K562 (cell line): Measurements from ENCODE around the gene CDKL1. TPM values are rescaled to one million over a fixed set of nuclear protein-coding genes. Genes with fewer than 3 reads are reported as not detected.

Experiments used
- ATAC-seq: fragments of 200-7000 bp; cut with Tn5 transposase; 3 replicates; pipeline ENCODE4 v1.9.1; 2020; ENCODE audit warnings: moderate library complexity
- BruUV-seq: library from RNA; stranded (reverse); fragments of 400-500 nt; replicated peaks from 2 replicates; lab custom pipeline; 2021; lab: Mats Ljungman, UMichigan
- CTCF ChIA-PET: fragments of 300-600 bp; formaldehyde crosslinking; extraction: SDS; loops from one replicate; lab custom pipeline; 2021; ENCODE audit warnings: low intra/inter-chr PET ratio; lab: Yijun Ruan, JAX
- POLR2A ChIA-PET: fragments of 300-600, 350-650 bp; sonication (Branson Sonifier 250); formaldehyde crosslinking; extraction: SDS; loops from one replicate; lab custom pipeline; 2021; ENCODE audit warnings: antibody characterized with exemption, inconsistent platforms; lab: Yijun Ruan, JAX
- DNase-seq, 4 experiments: peaks; one replicate each; pipeline versions ENCODE4 v3.0.0 to v3.0.0-alpha.2; 2011 to 2018; ENCODE audit warnings: low spot score in 3 of 4, mixed read lengths in 3 of 4; ENCODE audit errors: extremely low read depth in 1 of 4
- FAIRE-seq: peaks from 2 replicates; lab custom pipeline; 2011; peaks lifted over from hg19 to GRCh38; lab: Jason Lieb, UNC
- H2AFZ ChIP-seq: 2 replicates; pipeline ENCODE4 v1.6.0; 2011; ENCODE audit warnings: low read depth, low read length, control low read depth, inconsistent platforms
- H3K27ac ChIP-seq: fragments of 200-600 bp; 3 replicates; pipeline ENCODE4 v1.8.0; 2011; ENCODE audit warnings: low read depth, mild to moderate bottlenecking, control low read depth, inconsistent platforms, low read length, moderate library complexity, mixed read lengths; ENCODE audit errors: extremely low read depth
- H3K27me3 ChIP-seq, 2 experiments: fragments of 300-600 bp in 1 of 2; 2 replicates in 1 of 2; 3 replicates in 1 of 2; pipeline versions ENCODE4 v1.6.0 to v1.8.0; 2011; ENCODE audit warnings: inconsistent platforms in 2 of 2, low read length in 2 of 2, mild to moderate bottlenecking in 1 of 2, mixed read lengths in 1 of 2, moderate library complexity in 1 of 2; ENCODE audit not compliant: control insufficient read depth in 2 of 2, insufficient read depth in 2 of 2
- H3K36me3 ChIP-seq: fragments of 300-600 bp; 3 replicates; pipeline ENCODE4 v1.8.0; 2011; ENCODE audit warnings: mild to moderate bottlenecking, low read length, inconsistent platforms; ENCODE audit not compliant: control insufficient read depth, insufficient read depth
- H3K4me1 ChIP-seq, 2 experiments: fragments of 200-600 bp in 1 of 2; replicated peaks in 1 of 2; 2 replicates in 1 of 2; 3 replicates in 1 of 2; pipeline versions ENCODE4 v1.5.1 to v1.8.0; 2011; ENCODE audit warnings: inconsistent platforms in 2 of 2, low read length in 2 of 2, mild to moderate bottlenecking in 1 of 2, mixed read lengths in 1 of 2, moderate library complexity in 1 of 2; ENCODE audit not compliant: control insufficient read depth in 2 of 2, insufficient read depth in 2 of 2
- H3K4me2 ChIP-seq: 2 replicates; pipeline ENCODE4 v1.6.1; 2011; ENCODE audit warnings: low read length, control low read depth, inconsistent platforms, mixed read lengths; ENCODE audit not compliant: insufficient read depth
- H3K4me3 ChIP-seq: fragments of 200-600 bp; sonication (generic), shearing (Covaris generic); 2 replicates; pipeline ENCODE4 v1.5.1; 2016; ENCODE audit warnings: control low read depth, inconsistent platforms
- H3K79me2 ChIP-seq: fragments of 200-600 bp; 3 replicates; pipeline ENCODE4 v1.8.0; 2011; ENCODE audit warnings: low read length, inconsistent platforms; ENCODE audit not compliant: control insufficient read depth, insufficient read depth
- H3K9ac ChIP-seq, 2 experiments: 2 replicates each; pipeline versions ENCODE4 v1.6.0 to v1.6.1; 2011; ENCODE audit warnings: low read depth in 2 of 2, low read length in 2 of 2, control low read depth in 1 of 2, inconsistent platforms in 1 of 2, mild to moderate bottlenecking in 1 of 2, mixed read lengths in 1 of 2; ENCODE audit not compliant: insufficient read depth in 1 of 2
- H3K9me1 ChIP-seq: one replicate; pipeline ENCODE4 v1.6.0; 2011; ENCODE audit warnings: inconsistent platforms, mild to moderate bottlenecking, low read length, moderate library complexity; ENCODE audit not compliant: control insufficient read depth, insufficient read depth
- H3K9me3 ChIP-seq: replicated peaks from 2 replicates; pipeline ENCODE4 v1.5.1; 2011; ENCODE audit warnings: low read depth, low read length, inconsistent platforms; ENCODE audit not compliant: control insufficient read depth, insufficient read depth
- H4K20me1 ChIP-seq: replicated peaks from 2 replicates; pipeline ENCODE4 v1.6.1; 2011; ENCODE audit warnings: low read length, inconsistent platforms, mixed read lengths; ENCODE audit not compliant: control insufficient read depth, insufficient read depth
- ATF1 ChIP-seq, 2 experiments: fragments of 450-650 bp in 1 of 2; IDR thresholded peaks; 2 replicates each; pipeline ENCODE4 v1.6.1; 2016; ENCODE audit warnings: missing compliant biosample characterization in 1 of 2, missing genetic modification characterization in 1 of 2
- BHLHE40 ChIP-seq: IDR thresholded peaks from 2 replicates; pipeline ENCODE4 v1.6.1; 2011; ENCODE audit warnings: low read length, improper control_type of control experiment
- CBX5 ChIP-seq: IDR thresholded peaks from 2 replicates; pipeline ENCODE4 v1.6.1; 2014; ENCODE audit warnings: low read depth, borderline replicate concordance
- DACH1 ChIP-seq: fragments of 450-650 bp; IDR thresholded peaks from 2 replicates; pipeline ENCODE4 v1.6.1; 2018; ENCODE audit not compliant: partially characterized antibody
- DDX20 ChIP-seq: fragments of 450-650 bp; IDR thresholded peaks from 2 replicates; pipeline ENCODE4 v1.6.1; 2016; ENCODE audit warnings: missing genetic modification characterization, low read depth, mild to moderate bottlenecking, missing compliant biosample characterization, moderate library complexity
- HMGN3 ChIP-seq: IDR thresholded peaks from 2 replicates; pipeline ENCODE4 v1.6.1; 2011; ENCODE audit warnings: borderline replicate concordance, low read depth, mild to moderate bottlenecking, mixed read lengths, low read length; ENCODE audit not compliant: insufficient read length; ENCODE audit errors: extremely low read depth
- KLF13 ChIP-seq: fragments of 450-650 bp; IDR thresholded peaks from 2 replicates; pipeline ENCODE4 v1.6.1; 2016; ENCODE audit warnings: missing genetic modification characterization, low read depth, mild to moderate bottlenecking, missing compliant biosample characterization, moderate library complexity, borderline replicate concordance
- SMARCC2 ChIP-seq: fragments of 450-650 bp; IDR thresholded peaks from 2 replicates; pipeline ENCODE4 v1.6.1; 2017; ENCODE audit warnings: antibody characterized with exemption, moderate library complexity, mild to moderate bottlenecking, low read depth
- WGBS: fragments of 100-300 bp; shearing (Covaris generic); methylation state at CpG from one replicate; pipeline ENCODE4 v1.1.6; 2016; ENCODE audit warnings: low coverage, mixed read lengths; ENCODE audit not compliant: insufficient coverage; ENCODE audit errors: missing lambda C conversion rate; 5-methylcytosine and 5-hydroxymethylcytosine counted together
- in situ Hi-C: fragments of 300-500 bp; cut with MboI; formaldehyde crosslinking; loops from 4 replicates; pipeline ENCODE4 v1.15.0; 2018; ENCODE audit warnings: inconsistent platforms, mixed read lengths
- intact Hi-C: fragments of 100-400 bp; cut with micrococcal nuclease; formaldehyde crosslinking; loops from 2 replicates; pipeline ENCODE4 v1.14.2; 2022
- polyA plus RNA-seq, 8 experiments: library from polyadenylated mRNA; depleted of rRNA in 4 of 8; stranded (reverse) in 5 of 8; unstranded in 3 of 8; fragments of >200 nt; fragmentation: Nextera tagmentation in 2 of 8; fragmentation: Illumina TruSeq in 1 of 8; extraction: Ambion mirVana in 2 of 8; extraction: Trizol in 1 of 8; gene quantifications; 2 replicates each; pipeline versions ENCODE4 v1.2.1 to v1.2.3, GENCODE V29; 2011 to 2014; ENCODE audit warnings: inconsistent platforms in 1 of 8, missing spikeins in 1 of 8
- total RNA-seq, 7 experiments: library from RNA; depleted of rRNA in 6 of 7; stranded (reverse); fragments of >200 nt in 6 of 7; fragmentation: Illumina TruSeq in 2 of 7; extraction: Trizol in 2 of 7; gene quantifications; 2 replicates each; pipeline versions ENCODE4 v1.2.1 to v1.2.3, GENCODE V29; 2011 to 2021; ENCODE audit warnings: low replicate concordance in 1 of 7
- TF ChIP-seq, protein P1 (sequence below): sonication (generic); formaldehyde crosslinking; IDR thresholded peaks from 2 replicates; pipeline ENCODE4 v1.8.0; 2022; ENCODE audit warnings: mild to moderate bottlenecking, missing genetic modification reagents

CDKL1 gene
- total and polyA plus RNA-seq, 9 of the 15 experiments (the other 6 are each of a cell fraction or from before 2014, with no cell fraction given): 2.3 to 35.0 (median 7.5) TPM

GRCh38 chr14:50320283-50320682 is 76.4 kb downstream of the CDKL1 start:
- ChIA-PET CTCF (interaction anchor here (2.2 kb wide), 1 partner anchor 212 kb away, joined by 13 read pairs; the partner anchor contains the start of gene MAP4K5), POLR2A (interaction anchor here (0.9 to 1.6 kb wide), 6 partner anchors 8 to 443 kb away, joined by 3 to 9 read pairs (median 3); partner anchors contain the start of genes DMAC2L, L2HGDH and MAP4K5)
- H2AFZ ChIP-seq: no peak overlapping the region
- FAIRE-seq (no peak), ATAC-seq (no peak), DNase-seq (no peak)
- H3K27ac ChIP-seq: peak overlapping the region; percentile 79; the same call in 2 of the 3 replicates
- H3K4me1 ChIP-seq: peaks cover 0 to 9% of the 10 kb centered on the region in 2 experiments; a peak in 3 of 5 replicates
- H3K4me2 ChIP-seq: no peak overlapping the region
- H3K9ac ChIP-seq: no peak overlapping the region
- WGBS: 50% methylated on average over 4 of the region's 8 CpGs
- H3K27me3 ChIP-seq: no peaks in the 10 kb centered on the region
- intact Hi-C loops (loop anchor here (2.0 to 5.0 kb wide), 2 partner anchors 77 to 457 kb away; partner anchors contain the start of gene CDKL1), in situ Hi-C loops (loop anchor here (10.0 kb wide), 1 partner anchor 205 kb away; no protein-coding TSS in a partner anchor)
- H3K79me2 ChIP-seq: peaks cover 21% of the 10 kb centered on the region
- BruUV-seq: no TSS peak
- no peaks in the 10 kb centered on the region for H4K20me1 ChIP-seq
- H3K9me3 ChIP-seq: no peaks in the 10 kb centered on the region
- no peak overlapping the region for H3K4me3 ChIP-seq
- H3K9me1 ChIP-seq: no peaks in the 10 kb centered on the region
- H3K36me3 ChIP-seq: peaks cover 18% of the 10 kb centered on the region; the same call in 1 of the 3 replicates
- TF ChIP-seq CBX5: no peak
- TF ChIP-seq KLF13 (tag): no peak
- no peak for TF ChIP-seq ATF1 (CRISPR knock-in tag; IDR thresholded peaks at IDR 0.05)
- TF ChIP-seq ATF1 (tag; IDR thresholded peaks at IDR 0.05): no peak
- TF ChIP-seq SMARCC2: no peak
- TF ChIP-seq BHLHE40: no peak
- no peak for TF ChIP-seq HMGN3
- no peak for TF ChIP-seq DACH1
- TF ChIP-seq, protein P1, sequence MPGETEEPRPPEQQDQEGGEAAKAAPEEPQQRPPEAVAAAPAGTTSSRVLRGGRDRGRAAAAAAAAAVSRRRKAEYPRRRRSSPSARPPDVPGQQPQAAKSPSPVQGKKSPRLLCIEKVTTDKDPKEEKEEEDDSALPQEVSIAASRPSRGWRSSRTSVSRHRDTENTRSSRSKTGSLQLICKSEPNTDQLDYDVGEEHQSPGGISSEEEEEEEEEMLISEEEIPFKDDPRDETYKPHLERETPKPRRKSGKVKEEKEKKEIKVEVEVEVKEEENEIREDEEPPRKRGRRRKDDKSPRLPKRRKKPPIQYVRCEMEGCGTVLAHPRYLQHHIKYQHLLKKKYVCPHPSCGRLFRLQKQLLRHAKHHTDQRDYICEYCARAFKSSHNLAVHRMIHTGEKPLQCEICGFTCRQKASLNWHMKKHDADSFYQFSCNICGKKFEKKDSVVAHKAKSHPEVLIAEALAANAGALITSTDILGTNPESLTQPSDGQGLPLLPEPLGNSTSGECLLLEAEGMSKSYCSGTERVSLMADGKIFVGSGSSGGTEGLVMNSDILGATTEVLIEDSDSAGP (CRISPR knock-in tag): no peak
- TF ChIP-seq DDX20 (tag): no peak
